RWPE2 (cell line): ENCODE data around the gene RMDN2.

ENCODE experiments used
- ATAC-seq: fragments of 200-7000 bp; cut with Tn5 transposase; 3 replicates; pipeline ENCODE4 v1.9.1; 2021; ENCODE audit warnings: low read depth
- DNase-seq: peaks from one replicate; pipeline ENCODE4 v3.0.0-alpha.2; 2020; ENCODE audit warnings: low spot score
- H3K27ac ChIP-seq: fragments of 450-650 bp; 2 replicates; pipeline ENCODE4 v1.5.1; 2017; ENCODE audit warnings: mild to moderate bottlenecking; ENCODE audit not compliant: poor library complexity, severe bottlenecking
- H3K27me3 ChIP-seq: fragments of 250-450 bp; sonication (Bioruptor Pico); 2 replicates; pipeline ENCODE4 v1.5.1; 2021; ENCODE audit warnings: mild to moderate bottlenecking, moderate library complexity; ENCODE audit not compliant: insufficient read depth, poor library complexity, severe bottlenecking
- H3K36me3 ChIP-seq: fragments of 250-450 bp; sonication (Bioruptor Pico); 2 replicates; pipeline ENCODE4 v1.5.1; 2020; ENCODE audit warnings: low read depth, mild to moderate bottlenecking, moderate library complexity
- H3K4me1 ChIP-seq: fragments of 250-450 bp; sonication (Bioruptor Pico); 2 replicates; pipeline ENCODE4 v1.5.1; 2021; ENCODE audit warnings: mild to moderate bottlenecking, moderate library complexity; ENCODE audit not compliant: insufficient read depth, poor library complexity, severe bottlenecking
- H3K4me3 ChIP-seq: fragments of 250-450 bp; sonication (Bioruptor Pico); 2 replicates; pipeline ENCODE4 v1.5.1; 2021; ENCODE audit warnings: mild to moderate bottlenecking, moderate library complexity; ENCODE audit not compliant: severe bottlenecking
- H3K9me3 ChIP-seq: fragments of 250-450 bp; sonication (Bioruptor Pico); 2 replicates; pipeline ENCODE4 v1.5.1; 2021; ENCODE audit warnings: mild to moderate bottlenecking, moderate library complexity; ENCODE audit not compliant: severe bottlenecking
- CTCF ChIP-seq: fragments of 450-650 bp; IDR thresholded peaks from one replicate; pipeline ENCODE4 v1.5.1; 2017; ENCODE audit warnings: mild to moderate bottlenecking, moderate library complexity; ENCODE audit not compliant: poor library complexity, severe bottlenecking

Gene RMDN2

DNA sequence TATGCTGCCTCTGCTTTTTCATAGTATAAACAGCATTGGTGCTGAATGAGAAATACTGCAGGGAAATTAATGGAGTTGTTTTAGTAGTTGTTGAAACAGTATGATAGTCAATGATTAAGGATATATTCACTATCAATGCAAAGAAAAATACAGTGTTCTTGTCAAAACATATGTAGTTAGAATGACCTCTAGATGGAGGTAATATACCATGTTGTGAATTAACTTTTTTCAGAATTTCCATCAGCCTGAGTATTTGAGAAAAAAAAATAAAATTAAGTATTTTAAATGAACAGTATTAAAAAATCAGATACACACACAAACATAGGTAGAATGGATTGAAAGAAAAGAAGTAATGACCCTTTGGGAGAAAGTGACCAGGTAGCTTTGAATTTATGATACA is 59.5 kb downstream of the RMDN2 start:
- DNase-seq = no peak
- TF ChIP-seq CTCF = peak; percentile 46
- Histone ChIP-seq H3K4me1 (peaks cover 5% of the 10 kb centered on the region), H3K27me3 (no peaks in the 10 kb centered on the region), H3K9me3 (no peaks in the 10 kb centered on the region), H3K4me3 (no peak overlapping the region), H3K36me3 (no peaks in the 10 kb centered on the region), H3K27ac (no peak overlapping the region)
- ATAC-seq = no peak

GRCh38 chr2:37985333-37985732 is 60.2 kb downstream of the RMDN2 start:
- Histone ChIP-seq H3K27me3 (no peaks in the 10 kb centered on the region), H3K4me1 (peaks cover 5% of the 10 kb centered on the region), H3K27ac (no peak overlapping the region), H3K4me3 (no peak overlapping the region), H3K9me3 (no peaks in the 10 kb centered on the region), H3K36me3 (no peaks in the 10 kb centered on the region)
- no peak for DNase-seq
- TF ChIP-seq CTCF = no peak
- ATAC-seq = peak; percentile 44; the same call in 1 of the 3 replicates

GRCh38 chr2:37987098-37987775 is 62.1 kb downstream of the RMDN2 start:
- ATAC-seq (no peak), DNase-seq (no peak)
- H3K4me1 ChIP-seq = peaks cover 5% of the 10 kb centered on the region
- no peaks in the 10 kb centered on the region for H3K27me3 ChIP-seq
- no peak overlapping the region for H3K4me3 ChIP-seq
- H3K36me3 ChIP-seq = no peaks in the 10 kb centered on the region
- no peak for TF ChIP-seq CTCF
- no peak overlapping the region for H3K27ac ChIP-seq
- H3K9me3 ChIP-seq = no peaks in the 10 kb centered on the region

DNA sequence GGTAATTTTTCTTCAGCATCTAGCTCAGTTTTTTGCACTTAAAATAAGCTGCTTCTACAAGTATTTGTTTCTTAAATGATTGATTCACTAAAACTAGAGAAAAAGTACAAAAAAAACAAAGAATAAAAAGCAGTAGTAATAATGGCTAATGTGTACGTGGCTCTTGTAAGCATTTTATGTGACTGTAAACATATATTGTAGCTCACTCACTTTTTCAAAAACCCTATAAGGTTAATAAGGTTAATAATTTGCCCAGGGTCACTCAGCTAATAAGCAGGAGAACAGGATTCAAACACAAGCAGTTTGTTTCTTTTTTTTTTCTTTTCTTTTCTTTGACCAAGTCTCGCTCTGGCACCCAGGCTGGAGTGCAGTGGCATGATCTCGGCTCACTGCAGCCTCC is 67.5 kb downstream of the RMDN2 start:
- ATAC-seq = no peak
- Histone ChIP-seq H3K4me3 (no peak overlapping the region), H3K4me1 (no peaks in the 10 kb centered on the region), H3K36me3 (no peaks in the 10 kb centered on the region), H3K27ac (no peak overlapping the region), H3K9me3 (no peaks in the 10 kb centered on the region), H3K27me3 (no peaks in the 10 kb centered on the region)
- TF ChIP-seq CTCF = no peak
- DNase-seq = no peak

GRCh38 chr2:37993143-37993542 is 68.1 kb downstream of the RMDN2 start:
- peak; percentile 18 for TF ChIP-seq CTCF
- no peak for DNase-seq

More at GRCh38 chr2:37993143-37993542, 68.1 kb downstream of the RMDN2 start:
- H3K9me3 ChIP-seq = no peaks in the 10 kb centered on the region
- H3K4me3 ChIP-seq = no peak overlapping the region
- no peaks in the 10 kb centered on the region for H3K27me3 ChIP-seq
- H3K27ac ChIP-seq = no peak overlapping the region
- H3K4me1 ChIP-seq = no peaks in the 10 kb centered on the region
- ATAC-seq = no peak
- H3K36me3 ChIP-seq = no peaks in the 10 kb centered on the region
